ENCODE measurements around the gene NCOA3. TPM values are rescaled to one million over a fixed set of nuclear protein-coding genes. Genes with fewer than 3 reads are reported as not detected.

Gene NCOA3
- total RNA-seq, 1 experiment from 2014 or later: 25.9 TPM

- TF ChIP-seq, protein P1, sequence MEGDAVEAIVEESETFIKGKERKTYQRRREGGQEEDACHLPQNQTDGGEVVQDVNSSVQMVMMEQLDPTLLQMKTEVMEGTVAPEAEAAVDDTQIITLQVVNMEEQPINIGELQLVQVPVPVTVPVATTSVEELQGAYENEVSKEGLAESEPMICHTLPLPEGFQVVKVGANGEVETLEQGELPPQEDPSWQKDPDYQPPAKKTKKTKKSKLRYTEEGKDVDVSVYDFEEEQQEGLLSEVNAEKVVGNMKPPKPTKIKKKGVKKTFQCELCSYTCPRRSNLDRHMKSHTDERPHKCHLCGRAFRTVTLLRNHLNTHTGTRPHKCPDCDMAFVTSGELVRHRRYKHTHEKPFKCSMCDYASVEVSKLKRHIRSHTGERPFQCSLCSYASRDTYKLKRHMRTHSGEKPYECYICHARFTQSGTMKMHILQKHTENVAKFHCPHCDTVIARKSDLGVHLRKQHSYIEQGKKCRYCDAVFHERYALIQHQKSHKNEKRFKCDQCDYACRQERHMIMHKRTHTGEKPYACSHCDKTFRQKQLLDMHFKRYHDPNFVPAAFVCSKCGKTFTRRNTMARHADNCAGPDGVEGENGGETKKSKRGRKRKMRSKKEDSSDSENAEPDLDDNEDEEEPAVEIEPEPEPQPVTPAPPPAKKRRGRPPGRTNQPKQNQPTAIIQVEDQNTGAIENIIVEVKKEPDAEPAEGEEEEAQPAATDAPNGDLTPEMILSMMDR (IDR thresholded peaks at IDR 0.05 in 2 of 3, conservative IDR thresholded peaks at IDR 0.05 in 1 of 3; ENCODE audit: borderline replicate concordance in 1 of 3, insufficient read depth in 1 of 3, low read depth in 2 of 3, low read length in 2 of 3): no peak
- TF ChIP-seq EZH2phosphoT487 (IDR thresholded peaks at IDR 0.05; ENCODE audit: borderline replicate concordance) (no peak), FOSL1 (IDR thresholded peaks at IDR 0.05; ENCODE audit: low read depth) (no peak), ZFX (IDR thresholded peaks at IDR 0.05) (no peak)
- TF ChIP-seq, protein P2, sequence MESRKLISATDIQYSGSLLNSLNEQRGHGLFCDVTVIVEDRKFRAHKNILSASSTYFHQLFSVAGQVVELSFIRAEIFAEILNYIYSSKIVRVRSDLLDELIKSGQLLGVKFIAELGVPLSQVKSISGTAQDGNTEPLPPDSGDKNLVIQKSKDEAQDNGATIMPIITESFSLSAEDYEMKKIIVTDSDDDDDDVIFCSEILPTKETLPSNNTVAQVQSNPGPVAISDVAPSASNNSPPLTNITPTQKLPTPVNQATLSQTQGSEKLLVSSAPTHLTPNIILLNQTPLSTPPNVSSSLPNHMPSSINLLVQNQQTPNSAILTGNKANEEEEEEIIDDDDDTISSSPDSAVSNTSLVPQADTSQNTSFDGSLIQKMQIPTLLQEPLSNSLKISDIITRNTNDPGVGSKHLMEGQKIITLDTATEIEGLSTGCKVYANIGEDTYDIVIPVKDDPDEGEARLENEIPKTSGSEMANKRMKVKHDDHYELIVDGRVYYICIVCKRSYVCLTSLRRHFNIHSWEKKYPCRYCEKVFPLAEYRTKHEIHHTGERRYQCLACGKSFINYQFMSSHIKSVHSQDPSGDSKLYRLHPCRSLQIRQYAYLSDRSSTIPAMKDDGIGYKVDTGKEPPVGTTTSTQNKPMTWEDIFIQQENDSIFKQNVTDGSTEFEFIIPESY (IDR thresholded peaks at IDR 0.05; ENCODE audit: extremely low read depth, insufficient replicate concordance, low read length): no peak
Measured at GRCh38 chr20:47480239-47480638, 21.4 kb upstream of the NCOA3 start (continued).

- H3K27ac ChIP-seq (ENCODE audit: low read depth, low read length): no peak overlapping the region
- H2AFZ ChIP-seq (ENCODE audit: low read depth, low read length, poor library complexity, severe bottlenecking): no peak overlapping the region
- BruUV-seq (replicated peaks): no TSS peak
- H3K27me3 ChIP-seq (ENCODE audit: insufficient read depth, low read length): no peaks in the 10 kb centered on the region
- no peaks in the 10 kb centered on the region for H3K9me3 ChIP-seq (ENCODE audit: control insufficient read depth in 1 of 2, insufficient read depth in 1 of 2, low read depth in 1 of 2, low read length in 2 of 2)
- no peaks in the 10 kb centered on the region for H3K4me1 ChIP-seq (ENCODE audit: control insufficient read depth in 1 of 2, insufficient read depth in 2 of 2, low read length in 2 of 2)
- ChIA-PET RAD21 (ENCODE audit: low non-redundant PET in 1 of 2, low total read pairs in 2 of 2, uncharacterized antibody in 2 of 2, unreplicated experiment in 2 of 2) (no interaction called here), POLR2A (no interaction called here), CTCF (no interaction called here)
- H4K20me1 ChIP-seq (ENCODE audit: insufficient read depth): no peaks in the 10 kb centered on the region
- no peaks in the 10 kb centered on the region for H3K79me2 ChIP-seq (ENCODE audit: insufficient read depth, low read length)
- H3K9me2 ChIP-seq (ENCODE audit: insufficient read depth): no peaks in the 10 kb centered on the region
- intact Hi-C loops (cut with micrococcal nuclease): no loop called here
- DNase-seq (ENCODE audit: low read depth, low spot score): no peak
- no peaks in the 10 kb centered on the region for H3K36me3 ChIP-seq (ENCODE audit: control insufficient read depth in 1 of 2, insufficient read depth in 2 of 2, low read length in 2 of 2)
- no peak overlapping the region for H3K4me3 ChIP-seq (replicated peaks in 1 of 2; ENCODE audit: low read depth in 1 of 2, low read length in 2 of 2)
- ATAC-seq: no peak
- no peak overlapping the region for H3K4me2 ChIP-seq (ENCODE audit: low read length)
- TF ChIP-seq, protein P3, sequence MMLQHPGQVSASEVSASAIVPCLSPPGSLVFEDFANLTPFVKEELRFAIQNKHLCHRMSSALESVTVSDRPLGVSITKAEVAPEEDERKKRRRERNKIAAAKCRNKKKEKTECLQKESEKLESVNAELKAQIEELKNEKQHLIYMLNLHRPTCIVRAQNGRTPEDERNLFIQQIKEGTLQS (IDR thresholded peaks at IDR 0.05): no peak
- TF ChIP-seq POLR2A (IDR thresholded peaks at IDR 0.05; ENCODE audit: borderline replicate concordance, extremely low read depth, insufficient read depth, insufficient read length): no peak
- TF ChIP-seq, protein P1 (IDR thresholded peaks at IDR 0.05 in 2 of 3, conservative IDR thresholded peaks at IDR 0.05 in 1 of 3; ENCODE audit: borderline replicate concordance in 1 of 3, insufficient read depth in 1 of 3, low read depth in 2 of 3, low read length in 2 of 3): no peak
- TF ChIP-seq REST (IDR thresholded peaks at IDR 0.05; ENCODE audit: low read depth): no peak
- H3K9ac ChIP-seq (ENCODE audit: low read length): no peak overlapping the region
Measured at GRCh38 chr20:47480705-47481104, 21.0 kb upstream of the NCOA3 start.

Data from HCT116 (cell line).